Natural killer cell (primary cell): Measurements from ENCODE around the gene MGMT. TPM values are rescaled to one million over a fixed set of nuclear protein-coding genes. Genes with fewer than 3 reads are reported as not detected.

ENCODE experiments used
- ATAC-seq, 3 donors: fragments of 150-1000 bp in 2 of 3; fragments of 200-7000 bp in 1 of 3; cut with Tn5 transposase; 1 replicate in 1 of 3; 2 replicates in 2 of 3; pipeline ENCODE4 v1.10.0; 2021; ENCODE audit warnings: mild to moderate bottlenecking in 2 of 3, moderate library complexity in 2 of 3
- DNase-seq, 2 donors: peaks; one replicate each; pipeline versions ENCODE4 v3.0.0 to v3.0.0-alpha.2; 2013 to 2021; ENCODE audit warnings: mixed read lengths in 1 of 2
- H3K27ac ChIP-seq: one replicate; pipeline ENCODE4 v1.5.1; 2013; ENCODE audit warnings: mild to moderate bottlenecking, low read length
- H3K27me3 ChIP-seq: one replicate; pipeline ENCODE4 v1.6.1; 2013; ENCODE audit warnings: low read length; ENCODE audit not compliant: control insufficient read depth, insufficient read depth
- H3K36me3 ChIP-seq: one replicate; pipeline ENCODE4 v1.6.1; 2013; ENCODE audit warnings: low read length; ENCODE audit not compliant: control insufficient read depth, insufficient read depth
- H3K4me1 ChIP-seq: one replicate; pipeline ENCODE4 v1.6.1; 2013; ENCODE audit warnings: low read length; ENCODE audit not compliant: control insufficient read depth, insufficient read depth
- H3K4me3 ChIP-seq: one replicate; pipeline ENCODE4 v1.5.1; 2013; ENCODE audit warnings: low read length
- H3K9me3 ChIP-seq: one replicate; pipeline ENCODE4 v1.6.1; 2013; ENCODE audit warnings: low read length; ENCODE audit not compliant: control insufficient read depth, insufficient read depth
- H3K27ac Mint-ChIP-seq, 2 donors: one replicate each; pipeline ENCODE4 v1.8.0; 2022; ENCODE audit warnings: mild to moderate bottlenecking in 2 of 2, mixed read lengths in 2 of 2, moderate library complexity in 1 of 2
- H3K27me3 Mint-ChIP-seq, 2 donors: one replicate each; pipeline ENCODE4 v1.8.0; 2022; ENCODE audit warnings: low read depth in 2 of 2, mixed read lengths in 2 of 2
- H3K36me3 Mint-ChIP-seq: one replicate; pipeline ENCODE4 v1.8.0; 2022; ENCODE audit warnings: mixed read lengths
- H3K4me1 Mint-ChIP-seq, 2 donors: one replicate each; pipeline ENCODE4 v1.8.0; 2022; ENCODE audit warnings: mixed read lengths in 2 of 2
- H3K4me3 Mint-ChIP-seq: one replicate; pipeline ENCODE4 v1.8.0; 2022; ENCODE audit warnings: mild to moderate bottlenecking, moderate library complexity, mixed read lengths
- H3K9me3 Mint-ChIP-seq, 2 donors: one replicate each; pipeline ENCODE4 v1.8.0; 2022; ENCODE audit warnings: mixed read lengths in 2 of 2
- CTCF ChIP-seq: fragments of 200-600 bp; IDR thresholded peaks from one replicate; pipeline ENCODE4 v1.8.0; 2022; ENCODE audit warnings: antibody characterized with exemption
- WGBS: methylation state at CpG from one replicate; pipeline ENCODE4 v1.1.7; 2013; ENCODE audit warnings: missing lambda C conversion rate; ENCODE audit not compliant: insufficient coverage; 5-methylcytosine and 5-hydroxymethylcytosine counted together
- intact Hi-C: fragments of 100-400 bp; cut with micrococcal nuclease; formaldehyde crosslinking; loops from one replicate; pipeline ENCODE4 v1.14.2; 2022
- total RNA-seq, 4 donors: library from RNA; stranded (reverse); fragments of 120-200 nt in 1 of 4; gene quantifications; one replicate each; pipeline versions ENCODE4 v1.2.3 to v1.2.4, GENCODE V29; 2013 to 2022

MGMT gene
- total RNA-seq, 3 donors from 2014 or later (not counting 1 experiment from before 2014, with no cell fraction given): 16.5 to 19.7 (median 18.8) TPM

DNA sequence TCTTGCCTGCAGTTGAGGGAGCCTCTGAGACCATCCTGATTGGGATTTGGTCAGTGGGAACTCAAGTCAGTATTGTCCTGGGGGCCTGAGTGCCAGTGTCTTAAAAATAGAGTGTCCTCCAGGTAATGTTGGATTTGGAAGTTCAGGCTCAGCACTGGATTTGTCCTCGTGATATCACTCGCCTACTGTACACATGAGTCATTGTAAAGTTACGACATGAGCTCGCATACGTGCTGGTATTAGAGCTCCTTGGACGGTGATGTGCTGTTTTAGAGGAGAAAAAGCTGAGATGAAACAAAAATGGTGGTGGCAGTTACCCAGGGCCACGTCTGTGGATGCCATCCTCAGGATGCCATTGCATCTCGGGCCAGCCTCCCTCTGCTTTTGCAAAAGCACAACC lies 78.2 kb downstream of the MGMT start:
- Mint-ChIP-seq H3K27me3 (no peaks in the 10 kb centered on the region), H3K4me3 (no peak overlapping the region), H3K4me1 (peaks cover 16 to 20% of the 10 kb centered on the region in 2 donors), H3K9me3 (no peaks in the 10 kb centered on the region), H3K36me3 (no peaks in the 10 kb centered on the region), H3K27ac (no peak overlapping the region)
- Histone ChIP-seq H3K4me3 (no peak overlapping the region), H3K27me3 (no peaks in the 10 kb centered on the region), H3K9me3 (no peaks in the 10 kb centered on the region), H3K4me1 (no peaks in the 10 kb centered on the region), H3K36me3 (no peaks in the 10 kb centered on the region), H3K27ac (no peak overlapping the region)
- no peak for TF ChIP-seq CTCF
- intact Hi-C loops: no loop called here
- DNase-seq (no peak), ATAC-seq (no peak)
- 98% methylated on average over 8 of the region's 8 CpGs for WGBS

GRCh38 chr10:129546106-129546505 lies 79.1 kb downstream of the MGMT start:
- H3K27ac Mint-ChIP-seq: no peak overlapping the region
- H3K36me3 ChIP-seq: no peaks in the 10 kb centered on the region
- DNase-seq: no peak
- no peaks in the 10 kb centered on the region for H3K27me3 Mint-ChIP-seq
- H3K9me3 ChIP-seq: no peaks in the 10 kb centered on the region
- intact Hi-C loops: no loop called here
- H3K4me3 Mint-ChIP-seq: no peak overlapping the region
- no peak overlapping the region for H3K4me3 ChIP-seq
- no peaks in the 10 kb centered on the region for H3K36me3 Mint-ChIP-seq
- no peaks in the 10 kb centered on the region for H3K4me1 ChIP-seq
- no peak for TF ChIP-seq CTCF
- WGBS: 58% methylated on average over 8 of the region's 8 CpGs
- no peaks in the 10 kb centered on the region for H3K9me3 Mint-ChIP-seq
- H3K27ac ChIP-seq: no peak overlapping the region
- no peak for ATAC-seq
- H3K27me3 ChIP-seq: no peaks in the 10 kb centered on the region
- peaks cover 16 to 22% of the 10 kb centered on the region in 2 donors for H3K4me1 Mint-ChIP-seq

DNA sequence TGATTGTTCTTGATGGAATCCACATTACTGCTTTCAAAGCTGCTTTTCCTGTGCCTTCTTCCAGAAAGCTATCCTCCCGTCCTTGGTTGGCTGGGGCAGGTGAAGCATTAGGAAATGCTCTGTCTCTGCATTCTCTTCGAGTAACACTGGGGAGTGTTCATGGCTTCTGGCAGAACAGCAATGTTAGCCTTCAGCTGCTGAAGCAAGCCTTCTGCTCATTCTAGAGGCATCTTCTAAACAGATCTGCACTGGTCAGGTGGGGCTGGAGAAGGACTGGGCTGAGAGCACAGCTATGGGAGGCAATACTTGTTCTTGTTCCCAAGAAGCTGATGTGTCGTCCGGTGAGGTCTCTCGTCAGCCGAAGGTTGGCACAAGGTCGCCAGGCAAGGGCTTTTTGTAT lies 80.6 kb downstream of the MGMT start:
- intact Hi-C loops: no loop called here
- no peaks in the 10 kb centered on the region for H3K9me3 ChIP-seq
- H3K27ac ChIP-seq: no peak overlapping the region
- H3K4me1 Mint-ChIP-seq: peaks cover 16 to 29% of the 10 kb centered on the region in 2 donors
- no peaks in the 10 kb centered on the region for H3K9me3 Mint-ChIP-seq
- no peaks in the 10 kb centered on the region for H3K36me3 ChIP-seq
- no peak overlapping the region for H3K4me3 Mint-ChIP-seq
- TF ChIP-seq CTCF: no peak
- H3K4me1 ChIP-seq: no peaks in the 10 kb centered on the region
- ATAC-seq: no peak
- H3K27me3 ChIP-seq: no peaks in the 10 kb centered on the region
- no peak overlapping the region for H3K4me3 ChIP-seq
- H3K27me3 Mint-ChIP-seq: no peaks in the 10 kb centered on the region
- 96% methylated on average over 7 of the region's 7 CpGs for WGBS
- no peaks in the 10 kb centered on the region for H3K36me3 Mint-ChIP-seq
- no peak overlapping the region for H3K27ac Mint-ChIP-seq
- DNase-seq: no peak

GRCh38 chr10:129548600-129548999 lies 81.6 kb downstream of the MGMT start:
- Histone ChIP-seq H3K27ac (no peak overlapping the region), H3K27me3 (no peaks in the 10 kb centered on the region), H3K36me3 (no peaks in the 10 kb centered on the region), H3K4me1 (no peaks in the 10 kb centered on the region), H3K9me3 (no peaks in the 10 kb centered on the region), H3K4me3 (no peak overlapping the region)
- H3K4me1 Mint-ChIP-seq: peaks cover 16 to 29% of the 10 kb centered on the region in 2 donors
- H3K27me3 Mint-ChIP-seq: no peaks in the 10 kb centered on the region
- H3K9me3 Mint-ChIP-seq: no peaks in the 10 kb centered on the region
- H3K4me3 Mint-ChIP-seq: no peak overlapping the region
- no peak overlapping the region for H3K27ac Mint-ChIP-seq
- intact Hi-C loops: no loop called here
- no peaks in the 10 kb centered on the region for H3K36me3 Mint-ChIP-seq
- TF ChIP-seq CTCF: no peak
- no peak for ATAC-seq
- 90% methylated on average over 10 of the region's 10 CpGs for WGBS
- no peak for DNase-seq
